Breast epithelium (tissue), 3 donors: ENCODE results near the gene FOXRED2.

ENCODE experiments used
- POLR2A ChIP-seq: fragments of 450-650 bp; IDR thresholded peaks from one replicate; pipeline ENCODE4 v1.6.1; 2016; ENCODE audit warnings: antibody characterized with exemption, mild to moderate bottlenecking, moderate library complexity
- POLR2AphosphoS5 ChIP-seq, 3 donors: sonication (generic); formaldehyde crosslinking; IDR thresholded peaks; one replicate each; pipeline ENCODE4 v1.6.1; 2017; ENCODE audit warnings: antibody characterized with exemption in 3 of 3

DNA sequence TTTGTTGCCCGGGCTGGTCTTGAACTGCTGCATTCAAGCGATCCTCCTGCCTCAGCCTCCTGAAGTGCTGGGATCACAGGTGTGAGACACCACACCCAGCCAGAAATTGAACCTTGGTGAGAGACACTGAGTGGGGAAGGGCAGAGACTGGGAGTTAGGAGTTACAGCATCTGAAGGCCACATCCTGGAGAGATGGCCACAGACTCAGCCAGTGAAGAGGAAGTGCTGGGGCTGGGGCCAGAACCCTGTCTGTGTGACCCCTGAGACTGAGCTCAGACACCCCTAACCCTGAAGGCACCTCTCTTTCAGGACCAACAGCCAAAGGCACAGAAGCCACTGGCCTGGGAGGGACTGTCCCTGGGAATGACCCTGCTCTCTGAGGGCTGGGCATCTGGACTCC, 59.2 kb downstream of the FOXRED2 start:
- no peak for TF ChIP-seq POLR2AphosphoS5 (IDR thresholded peaks at IDR 0.05)
- no peak for TF ChIP-seq POLR2A
